NCI-H2171 (cell line): Measurements from ENCODE around the gene BLMH.

ENCODE experiments used
- DNase-seq: peaks from one replicate; lab custom pipeline; 2025; lab: John Stamatoyannopoulos, UW

Gene BLMH

DNA sequence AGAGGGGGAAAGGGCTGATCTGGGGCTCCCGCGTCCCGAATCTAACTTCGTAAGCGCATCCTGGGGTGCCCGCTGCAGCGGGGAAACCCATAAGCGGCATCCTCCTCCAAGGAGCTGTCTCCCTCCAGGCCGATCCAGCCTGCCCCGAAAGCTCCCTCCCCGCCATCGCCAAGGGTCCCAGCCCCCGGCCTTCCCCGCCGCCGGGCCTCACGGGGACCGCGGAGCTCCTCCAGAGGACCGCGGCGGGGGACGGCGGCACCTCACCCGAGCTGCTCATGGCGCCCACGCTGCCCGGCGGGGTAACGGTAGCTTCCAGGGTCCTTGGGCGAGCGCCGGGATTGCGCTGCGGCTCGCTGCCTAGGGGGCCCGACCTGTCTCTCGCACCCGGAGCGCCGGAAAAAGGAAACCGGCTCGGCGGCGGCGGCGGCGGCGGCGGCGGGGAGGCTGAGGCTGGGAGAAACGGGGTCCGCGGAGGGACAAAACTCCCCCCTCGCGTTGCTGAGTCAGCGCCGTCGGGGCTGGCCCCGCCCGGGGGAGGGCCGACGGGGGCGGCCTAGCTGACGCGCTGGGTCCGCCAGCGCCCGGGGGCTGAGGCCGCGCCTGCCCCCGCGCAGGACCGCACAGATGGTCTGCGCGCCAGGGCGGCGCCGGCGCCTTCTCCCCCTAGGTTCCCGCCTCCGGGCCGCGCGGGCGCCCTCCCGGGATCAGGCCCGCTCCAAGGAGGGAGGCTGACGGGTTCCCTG is at the start of gene BLMH:
TSS of gene BLMH (minus strand) at position 402 of the 743 bp plus-strand sequence. CDS start at position 277, 125 bp downstream.
- peak; percentile 70 for DNase-seq

DNA sequence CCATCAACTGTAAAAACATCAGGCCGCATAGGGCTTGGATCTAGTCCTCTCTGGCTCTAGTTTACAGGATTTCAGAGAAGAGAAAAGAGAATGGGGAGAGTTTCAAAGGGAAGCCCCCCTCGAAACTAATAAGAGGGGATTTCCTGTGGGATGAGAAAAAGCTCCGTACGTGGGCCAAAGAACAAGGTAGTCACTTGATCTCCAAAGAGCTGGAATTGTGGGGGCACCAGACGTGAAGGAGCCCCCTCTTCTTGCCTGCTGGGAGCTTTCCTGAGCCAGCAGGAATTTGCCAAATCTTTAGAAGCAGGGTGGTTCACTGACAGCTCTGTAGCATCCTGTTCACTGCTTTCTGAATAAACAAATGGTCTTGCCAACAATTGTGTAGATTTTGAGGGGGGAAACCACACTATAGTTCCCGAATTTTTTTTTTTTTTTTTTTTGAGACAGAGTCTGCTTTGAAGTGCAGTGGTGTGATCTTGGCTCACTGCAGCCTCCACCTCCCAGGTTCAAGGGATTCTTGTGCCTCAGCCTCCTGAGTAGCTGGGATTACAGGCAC is 49.1 kb upstream of the BLMH start:
- no peak for DNase-seq

GRCh38 chr17:30339086-30339485 is 47.3 kb upstream of the BLMH start:
- DNase-seq: no peak

GRCh38 chr17:30337393-30337999 is 45.8 kb upstream of the BLMH start:
- DNase-seq: no peak

- DNase-seq: peak; percentile 47
These were observed 44.8 kb upstream of the BLMH start for GRCh38 chr17:30336369-30337171.

DNA sequence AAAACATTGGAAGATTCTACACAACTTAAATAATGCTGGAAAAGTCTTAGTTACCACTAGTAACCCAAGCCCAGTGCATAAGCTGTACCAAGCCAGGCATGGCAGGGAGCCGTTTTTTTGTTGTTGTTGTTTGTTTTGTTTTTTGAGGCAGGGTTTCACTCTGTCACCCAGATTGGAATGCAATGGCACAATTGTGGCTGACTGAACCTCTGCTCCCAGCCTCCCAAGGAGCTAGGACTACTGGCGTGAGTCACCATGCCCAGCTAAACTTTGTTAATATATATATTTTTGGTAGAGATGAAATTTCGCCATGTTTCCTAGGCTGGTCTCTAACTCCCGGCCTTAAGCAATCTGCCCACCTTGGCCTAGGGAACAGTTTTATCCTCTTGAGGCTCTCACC is 42.7 kb upstream of the BLMH start:
- no peak for DNase-seq

- no peak for DNase-seq
These were observed 42.0 kb upstream of the BLMH start, which contains the start of gene TMIGD1 for GRCh38 chr17:30333503-30334360. TMIGD1 (minus strand) TSS chr17:30334057; CDS start chr17:30332133, 1,924 bp downstream.

- no peak for DNase-seq
These were observed 40.4 kb upstream of the BLMH start for GRCh38 chr17:30332057-30332542.

GRCh38 chr17:30326809-30327208 is 35.1 kb upstream of the BLMH start:
- no peak for DNase-seq

DNA sequence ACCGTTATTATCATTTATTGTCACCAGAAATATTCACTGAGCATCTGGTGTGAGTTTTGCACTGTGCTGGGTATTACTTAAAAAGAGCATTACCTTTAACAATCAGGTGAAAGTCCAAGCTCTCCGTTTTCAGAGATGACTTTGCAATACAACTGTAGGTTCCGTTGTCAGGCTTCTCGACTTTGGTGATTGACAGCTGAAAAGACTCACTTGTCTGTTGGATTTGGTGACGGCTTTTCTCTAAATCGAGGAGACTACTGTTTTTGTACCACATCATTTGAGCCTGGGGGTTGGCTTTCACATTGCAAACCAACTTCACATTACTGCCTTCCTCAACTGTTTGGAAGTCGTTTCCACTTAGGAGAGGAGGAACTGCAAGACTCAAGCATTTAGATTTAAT is 33.0 kb upstream of the BLMH start:
- no peak for DNase-seq

DNA sequence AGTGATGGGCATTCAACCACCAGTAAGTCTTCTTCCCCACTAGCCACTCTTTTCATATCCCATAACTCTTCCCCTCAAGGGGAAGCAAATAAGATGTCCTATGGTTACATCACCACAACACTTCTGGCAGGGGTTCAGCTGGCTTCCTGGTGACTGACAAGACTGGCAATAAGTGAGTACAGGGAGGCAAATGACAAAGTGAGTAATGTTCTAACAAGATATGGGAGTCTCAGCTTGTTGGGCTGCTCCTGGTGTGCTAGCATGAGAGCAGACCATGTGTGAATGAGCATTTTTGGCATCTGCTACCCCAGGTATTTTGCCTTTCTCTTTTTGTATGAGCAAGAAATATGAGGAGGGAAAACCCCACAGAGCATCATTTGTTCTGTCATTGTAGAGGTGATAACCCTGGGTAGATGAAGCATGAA is 32.2 kb upstream of the BLMH start:
- peak; percentile 35 for DNase-seq

GRCh38 chr17:30323262-30323894 is 31.6 kb upstream of the BLMH start:
- peak; percentile 72 for DNase-seq

DNA sequence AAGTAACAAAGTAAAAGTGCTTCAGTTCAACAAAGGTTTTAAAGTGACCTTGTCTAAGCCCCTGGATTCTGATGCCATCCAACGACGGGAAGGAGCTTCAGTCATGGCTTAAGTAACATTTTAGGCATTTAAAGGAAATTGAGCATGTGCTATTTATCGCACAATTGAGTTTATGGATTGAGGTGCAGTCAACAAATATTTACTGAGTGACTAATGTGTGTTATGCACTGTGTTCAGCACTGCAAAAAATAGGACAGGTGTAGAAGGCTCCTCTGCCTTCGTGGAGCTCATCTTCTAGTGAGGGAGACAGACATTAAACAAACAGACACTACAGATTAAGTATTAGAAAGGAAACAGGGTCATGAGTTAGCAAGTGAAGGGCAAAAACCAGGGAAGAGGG is 29.6 kb upstream of the BLMH start:
- DNase-seq: no peak

DNA sequence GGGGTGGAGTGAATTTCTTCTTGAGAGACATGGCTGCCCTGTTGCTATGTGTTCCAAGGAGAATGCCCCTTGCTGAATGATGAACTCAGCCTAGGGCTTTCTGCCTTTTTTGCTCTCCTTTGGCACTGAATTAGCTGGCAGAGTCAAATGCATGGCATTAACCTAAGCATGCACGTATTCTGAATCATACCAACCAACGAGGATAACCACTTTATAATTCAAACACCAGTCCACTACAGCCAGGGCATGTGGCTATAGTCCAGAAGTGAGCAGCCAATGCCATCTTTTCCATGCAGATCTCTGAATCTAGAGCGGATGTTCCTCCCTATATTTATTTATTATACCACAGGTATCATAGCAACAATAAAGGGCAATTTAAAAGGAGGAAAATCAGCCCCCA is 26.4 kb upstream of the BLMH start:
- no peak for DNase-seq

DNA sequence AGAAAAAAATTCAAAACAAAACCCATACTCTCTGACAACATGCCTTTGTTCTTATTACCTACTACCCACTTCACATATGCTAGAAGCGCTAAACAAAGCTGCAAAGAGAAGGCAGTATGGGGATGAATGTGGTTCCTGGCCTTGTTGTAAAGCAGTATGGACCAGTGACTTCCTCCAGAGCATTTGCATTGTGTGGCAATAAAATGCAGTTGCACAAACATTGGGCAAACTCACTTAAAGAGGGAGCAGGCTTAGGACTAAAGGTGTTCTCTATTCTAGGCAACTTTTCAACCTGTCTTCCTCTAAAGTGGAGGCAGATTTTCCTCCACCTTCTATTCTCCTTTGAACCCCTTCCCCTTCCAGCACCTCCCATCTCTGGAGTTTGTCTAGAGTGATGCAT is 25.0 kb upstream of the BLMH start:
- no peak for DNase-seq

DNA sequence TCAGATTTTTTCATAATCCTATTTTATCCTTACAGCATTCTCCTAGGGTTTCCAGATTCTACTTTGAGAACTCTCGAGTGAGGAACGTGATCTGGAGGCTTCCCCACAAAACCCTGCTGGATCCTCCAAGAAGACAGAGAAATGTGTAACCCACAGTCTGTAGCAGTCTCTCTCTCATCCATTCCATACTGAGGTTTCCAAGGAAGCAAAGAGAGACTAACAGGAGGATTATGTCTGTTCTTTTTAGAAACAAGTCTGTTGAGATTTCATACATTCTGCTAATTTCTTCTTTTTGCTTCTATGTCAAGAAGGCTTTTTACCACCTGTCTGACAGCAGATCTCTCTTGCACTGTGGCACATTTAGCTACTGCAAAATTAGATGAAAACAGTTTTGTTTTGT is 23.4 kb upstream of the BLMH start:
- DNase-seq: no peak

GRCh38 chr17:30314474-30314873 is 22.7 kb upstream of the BLMH start:
- no peak for DNase-seq

DNA sequence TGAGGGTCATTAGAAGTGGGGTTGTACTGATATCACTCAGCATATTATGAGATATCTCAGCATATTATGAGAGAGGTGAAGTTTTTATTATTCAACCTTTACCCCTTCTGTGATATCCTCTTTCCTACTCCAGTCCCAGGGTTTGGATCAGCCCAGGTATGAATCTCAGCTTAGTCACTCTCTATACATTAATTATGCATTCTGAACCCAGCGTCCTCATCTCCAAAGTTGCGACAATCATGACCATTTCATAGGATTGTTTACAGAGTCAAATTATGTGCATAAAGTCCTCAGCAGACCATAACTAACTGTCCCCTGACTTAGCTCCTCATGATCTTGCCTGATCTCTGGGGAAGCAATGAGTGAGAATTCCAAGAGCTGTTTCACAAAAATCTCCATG is 20.5 kb upstream of the BLMH start:
- DNase-seq: no peak

GRCh38 chr17:30310562-30310961 is 18.8 kb upstream of the BLMH start:
- DNase-seq: no peak

DNA sequence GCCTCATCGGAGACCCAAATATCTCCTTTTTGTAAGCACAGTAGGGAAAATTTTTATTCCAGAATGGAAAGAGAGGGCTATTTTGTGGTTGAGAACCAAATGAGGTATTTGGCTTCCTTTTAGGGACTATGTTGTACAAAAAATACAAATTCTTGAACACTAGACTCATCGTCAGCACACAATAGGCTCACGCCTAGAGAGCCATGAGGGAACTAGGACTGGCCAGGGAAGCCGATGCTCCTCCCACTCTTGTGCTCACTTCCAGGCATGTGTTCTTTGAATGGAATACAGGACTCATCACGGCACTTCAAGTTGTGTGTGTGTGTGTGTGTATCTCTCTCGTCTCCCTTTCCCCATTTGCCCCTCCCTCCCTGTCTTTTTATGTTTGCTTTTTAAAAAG is 17.8 kb upstream of the BLMH start:
- DNase-seq: no peak

DNA sequence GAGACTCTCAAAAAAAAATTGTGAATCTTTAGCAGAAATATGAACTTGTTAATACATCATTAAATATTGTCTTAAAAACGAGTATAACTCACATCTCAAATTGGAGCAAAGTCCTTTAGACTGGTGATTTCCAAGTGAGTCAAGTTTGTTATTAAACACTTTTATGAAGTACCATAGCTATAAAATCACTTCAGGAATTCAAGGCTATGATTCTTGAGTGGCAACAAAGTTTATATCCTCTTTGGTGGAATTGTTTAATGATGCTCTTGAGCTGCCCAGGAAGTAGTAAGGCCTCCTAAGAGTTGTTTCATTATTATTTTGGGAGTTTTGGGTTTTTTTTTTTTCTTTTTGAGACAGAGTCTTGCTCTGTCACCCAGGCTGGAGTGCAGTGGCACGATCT is 16.7 kb upstream of the BLMH start:
- DNase-seq: no peak
